Measurements from ENCODE around the gene IQCH. TPM values are rescaled to one million over a fixed set of nuclear protein-coding genes. Genes with fewer than 3 reads are reported as not detected.

The IQCH gene
- total RNA-seq, 3 donors from 2014 or later (not counting 1 experiment from before 2014, with no cell fraction given) = 0.78 to 1.4 (median 0.86) TPM

GRCh38 chr15:67533873-67534272 lies 279.3 kb downstream of the IQCH start:
- no peaks in the 10 kb centered on the region for H3K36me3 Mint-ChIP-seq
- no peaks in the 10 kb centered on the region for H3K9me3 Mint-ChIP-seq
- ATAC-seq = no peak
- no peak overlapping the region for H3K27ac ChIP-seq (ENCODE audit: low read length)
- H3K27ac Mint-ChIP-seq = no peak overlapping the region
- H3K9me3 ChIP-seq (ENCODE audit: control insufficient read depth, insufficient read depth, low read length) = no peaks in the 10 kb centered on the region
- intact Hi-C loops (cut with micrococcal nuclease) = no loop called here
- no peaks in the 10 kb centered on the region for H3K36me3 ChIP-seq (ENCODE audit: control insufficient read depth, insufficient read depth, low read length)
- WGBS (ENCODE audit: insufficient coverage) = 89% methylated on average over 1 of the region's 1 CpG
- H3K4me3 ChIP-seq (ENCODE audit: low read length) = no peak overlapping the region
- no peaks in the 10 kb centered on the region for H3K4me1 ChIP-seq (ENCODE audit: control insufficient read depth, insufficient read depth, low read length)
- no peak for TF ChIP-seq CTCF (IDR thresholded peaks at IDR 0.05)
- DNase-seq = no peak
- H3K4me3 Mint-ChIP-seq = no peak overlapping the region
- no peaks in the 10 kb centered on the region for H3K27me3 ChIP-seq (ENCODE audit: control insufficient read depth, insufficient read depth, low read length)
- H3K27me3 Mint-ChIP-seq (ENCODE audit: low read depth in 2 of 2) = no peaks in the 10 kb centered on the region
- peaks cover 0 to under 1% of the 10 kb centered on the region in 2 donors for H3K4me1 Mint-ChIP-seq

- no peak overlapping the region for H3K4me3 ChIP-seq (ENCODE audit: low read length)
- no peaks in the 10 kb centered on the region for H3K9me3 ChIP-seq (ENCODE audit: control insufficient read depth, insufficient read depth, low read length)
- H3K4me1 ChIP-seq (ENCODE audit: control insufficient read depth, insufficient read depth, low read length) = no peaks in the 10 kb centered on the region
- ATAC-seq (no peak), DNase-seq (no peak)
- no peak overlapping the region for H3K4me3 Mint-ChIP-seq
- no peak for TF ChIP-seq CTCF (IDR thresholded peaks at IDR 0.05)
- H3K27ac Mint-ChIP-seq = no peak overlapping the region
- H3K4me1 Mint-ChIP-seq = peaks cover 0 to 5% of the 10 kb centered on the region in 2 donors
- H3K27me3 ChIP-seq (ENCODE audit: control insufficient read depth, insufficient read depth, low read length) = no peaks in the 10 kb centered on the region
- WGBS (ENCODE audit: insufficient coverage) = 100% methylated on average over 1 of the region's 1 CpG
- intact Hi-C loops (cut with micrococcal nuclease) = no loop called here
- H3K36me3 ChIP-seq (ENCODE audit: control insufficient read depth, insufficient read depth, low read length) = no peaks in the 10 kb centered on the region
- H3K9me3 Mint-ChIP-seq = no peaks in the 10 kb centered on the region
- no peak overlapping the region for H3K27ac ChIP-seq (ENCODE audit: low read length)
- no peaks in the 10 kb centered on the region for H3K27me3 Mint-ChIP-seq (ENCODE audit: low read depth in 2 of 2)
- no peaks in the 10 kb centered on the region for H3K36me3 Mint-ChIP-seq
Observed at GRCh38 chr15:67534360-67534759, 279.8 kb downstream of the IQCH start.

- ATAC-seq = no peak
- Mint-ChIP-seq H3K27ac (no peak overlapping the region), H3K27me3 (ENCODE audit: low read depth in 2 of 2) (no peaks in the 10 kb centered on the region), H3K9me3 (no peaks in the 10 kb centered on the region), H3K4me1 (peaks cover 6 to 16% of the 10 kb centered on the region in 2 donors), H3K36me3 (no peaks in the 10 kb centered on the region), H3K4me3 (no peak overlapping the region)
- peaks cover under 1% of the 10 kb centered on the region for H3K4me1 ChIP-seq (ENCODE audit: control insufficient read depth, insufficient read depth, low read length)
- no peaks in the 10 kb centered on the region for H3K27me3 ChIP-seq (ENCODE audit: control insufficient read depth, insufficient read depth, low read length)
- intact Hi-C loops (cut with micrococcal nuclease) = no loop called here
- no peak overlapping the region for H3K4me3 ChIP-seq (ENCODE audit: low read length)
- no peak overlapping the region for H3K27ac ChIP-seq (ENCODE audit: low read length)
- H3K36me3 ChIP-seq (ENCODE audit: control insufficient read depth, insufficient read depth, low read length) = no peaks in the 10 kb centered on the region
- WGBS (ENCODE audit: insufficient coverage) = 96% methylated on average over 1 of the region's 1 CpG
- H3K9me3 ChIP-seq (ENCODE audit: control insufficient read depth, insufficient read depth, low read length) = no peaks in the 10 kb centered on the region
- no peak for TF ChIP-seq CTCF (IDR thresholded peaks at IDR 0.05)
- DNase-seq = no peak
Observed at GRCh38 chr15:67537771-67538170, 283.2 kb downstream of the IQCH start.
